GM19455 (cell line): ENCODE results near the gene ADCY10.
"Not testable (repeated sequence)": the region's sequence is repeated elsewhere in the genome, so short reads cannot be mapped to it uniquely, and the experiment has no call there.

ENCODE experiments used
- ATAC-seq: cut with Tn5 transposase; IDR thresholded peaks from one replicate; pipeline ENCODE4 v1.9.1; 2021; ENCODE audit not compliant: unreplicated experiment

ADCY10 gene

GRCh38 chr1:167882376-167882775 lies 31.6 kb downstream of the ADCY10 start:
- ATAC-seq: no peak

- ATAC-seq: no peak
Observed at GRCh38 chr1:167881786-167882185, 32.1 kb downstream of the ADCY10 start.

GRCh38 chr1:167881069-167881468 lies 32.9 kb downstream of the ADCY10 start:
- ATAC-seq: no peak

GRCh38 chr1:167880580-167881021 lies 33.3 kb downstream of the ADCY10 start:
- no peak for ATAC-seq

GRCh38 chr1:167879508-167879907 lies 34.4 kb downstream of the ADCY10 start:
- ATAC-seq: no peak

- ATAC-seq: no peak
Observed at GRCh38 chr1:167878372-167879160, 35.4 kb downstream of the ADCY10 start.

GRCh38 chr1:167876597-167877175 lies 37.2 kb downstream of the ADCY10 start:
- ATAC-seq: no peak

- ATAC-seq: no peak
Observed at GRCh38 chr1:167871331-167871730, 42.6 kb downstream of the ADCY10 start.

DNA sequence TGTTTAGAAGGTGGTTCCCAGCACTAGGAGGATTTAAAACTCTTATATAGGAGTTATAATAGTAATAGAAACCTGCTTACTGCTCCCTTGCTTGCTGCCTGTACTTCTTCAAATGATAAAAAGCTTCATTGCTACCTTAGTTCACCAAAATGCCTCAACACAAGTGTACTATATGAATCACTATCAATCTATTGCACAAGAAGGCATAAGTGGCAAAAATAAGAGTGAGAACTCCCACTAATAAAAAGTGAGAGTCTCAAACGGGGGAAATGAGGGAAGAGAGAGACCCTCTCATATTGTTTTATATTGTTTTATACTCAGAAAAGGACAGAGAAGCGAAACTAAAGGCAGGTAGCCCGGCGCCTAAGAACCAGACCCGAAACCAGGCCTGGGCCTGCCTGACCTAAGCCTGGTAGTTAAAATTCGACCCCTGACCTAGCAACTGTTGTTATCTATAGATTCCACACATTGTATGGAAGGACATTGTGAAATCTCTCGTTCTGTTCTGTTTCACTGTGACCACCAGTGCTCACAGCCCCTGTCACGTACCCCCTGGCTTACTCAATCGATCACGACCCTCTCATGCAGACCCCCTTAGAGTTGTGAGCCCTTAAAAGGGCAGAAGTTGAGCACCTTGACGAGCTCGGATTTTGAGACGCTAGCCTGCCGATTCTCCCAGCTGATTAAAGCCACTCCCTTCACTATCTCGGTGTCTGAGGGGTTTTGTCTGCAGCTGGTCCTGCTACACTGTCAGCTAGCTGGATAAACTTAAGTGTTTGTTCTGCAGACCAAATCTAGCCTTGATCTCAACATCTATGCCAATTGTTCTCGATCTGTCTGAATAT lies 44.6 kb downstream of the ADCY10 start:
- not testable (repeated sequence) for ATAC-seq

GRCh38 chr1:167866739-167867414 lies 47.1 kb downstream of the ADCY10 start:
- ATAC-seq: not testable (repeated sequence)

GRCh38 chr1:167866326-167866725 lies 47.6 kb downstream of the ADCY10 start:
- not testable (repeated sequence) for ATAC-seq

- not testable (repeated sequence) for ATAC-seq
Observed at GRCh38 chr1:167865804-167866308, 48.1 kb downstream of the ADCY10 start.

- ATAC-seq: not testable (repeated sequence)
Observed at GRCh38 chr1:167865193-167865592, 48.7 kb downstream of the ADCY10 start.

DNA sequence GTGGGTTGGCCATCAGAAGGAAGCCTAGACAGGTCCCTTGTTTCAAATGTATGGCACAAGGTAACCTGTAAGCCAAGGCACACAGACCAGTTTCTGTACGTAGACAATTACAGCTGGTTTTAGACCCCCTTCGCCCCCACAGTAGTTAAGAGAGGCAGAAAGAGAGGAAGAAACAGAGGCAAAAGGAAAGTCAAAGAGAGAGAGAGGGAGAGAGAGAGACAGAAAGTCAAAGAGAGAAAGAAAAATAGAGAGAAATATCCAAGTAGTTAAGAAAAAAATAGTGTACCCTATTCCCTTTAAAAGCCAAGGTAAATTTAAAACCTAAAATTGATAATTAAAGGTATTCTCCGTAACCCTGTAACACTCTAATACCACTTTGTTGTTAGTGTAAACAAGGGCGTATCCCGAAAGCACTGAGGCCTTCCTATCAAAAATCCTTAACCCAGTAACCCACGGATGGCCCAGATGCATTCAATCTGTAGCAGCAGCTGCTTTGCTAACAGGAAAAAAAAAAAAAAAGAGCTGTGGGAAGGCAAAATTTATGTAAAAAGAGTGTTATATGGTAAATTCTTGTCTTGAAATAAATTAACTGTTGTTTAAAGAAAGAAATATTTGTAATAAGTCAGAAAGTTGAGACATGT lies 49.4 kb downstream of the ADCY10 start:
- ATAC-seq: no peak

- ATAC-seq: no peak
Observed at GRCh38 chr1:167863921-167864279, 50.0 kb downstream of the ADCY10 start.

GRCh38 chr1:167863191-167863920 lies 50.6 kb downstream of the ADCY10 start:
- not testable (repeated sequence) for ATAC-seq

- ATAC-seq: no peak
Observed at GRCh38 chr1:167862432-167863076, 51.4 kb downstream of the ADCY10 start.

GRCh38 chr1:167861664-167862381 lies 52.1 kb downstream of the ADCY10 start:
- ATAC-seq: no peak
